HG03469 (cell line): ENCODE results near the gene NFATC2.
"Not testable (repeated sequence)": the region's sequence is repeated elsewhere in the genome, so short reads cannot be mapped to it uniquely, and the experiment has no call there.

Experiments
- ATAC-seq: cut with Tn5 transposase; IDR thresholded peaks from one replicate; pipeline ENCODE4 v1.9.1; 2021; ENCODE audit warnings: mild to moderate bottlenecking, moderate library complexity, moderate number of reproducible peaks; ENCODE audit not compliant: unreplicated experiment

Gene NFATC2

DNA sequence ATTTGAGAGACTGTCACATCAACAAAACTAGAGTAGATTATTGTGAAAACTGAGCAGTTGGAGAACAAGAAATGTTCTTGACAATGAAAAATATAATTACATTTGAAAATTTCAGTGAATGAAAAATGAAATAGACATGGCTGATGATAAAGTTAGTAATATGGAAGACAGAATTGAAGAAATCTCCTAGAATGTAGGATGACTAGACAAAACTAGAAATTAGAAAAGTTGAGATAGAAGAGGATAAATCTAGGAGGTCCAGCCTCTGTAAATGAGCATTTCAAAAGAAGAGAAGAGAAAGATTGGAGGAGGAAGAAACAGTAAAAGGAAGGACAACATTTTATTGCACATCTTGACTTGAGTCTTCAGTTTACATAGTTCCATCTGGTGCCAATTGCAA is 178.7 kb downstream of the NFATC2 start:
- no peak for ATAC-seq

DNA sequence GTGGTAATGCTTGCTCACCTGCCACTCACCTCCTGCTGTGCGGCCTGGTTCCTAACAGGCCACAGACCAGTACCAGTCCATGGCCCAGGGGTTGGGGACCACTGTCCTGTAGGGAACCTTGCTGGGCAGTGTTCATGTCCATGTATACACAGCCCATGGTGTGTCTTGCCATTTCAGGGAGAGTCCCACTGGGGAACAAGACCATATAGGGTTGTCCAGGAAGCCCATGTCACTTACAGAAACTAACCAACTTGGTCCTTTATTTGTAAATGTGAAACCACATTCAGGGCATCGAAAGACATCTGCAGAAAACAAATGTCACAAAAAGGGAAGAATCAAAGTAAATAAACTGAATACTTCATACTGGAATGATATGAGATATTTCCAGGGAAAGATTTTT is 179.1 kb downstream of the NFATC2 start:
- no peak for ATAC-seq

DNA sequence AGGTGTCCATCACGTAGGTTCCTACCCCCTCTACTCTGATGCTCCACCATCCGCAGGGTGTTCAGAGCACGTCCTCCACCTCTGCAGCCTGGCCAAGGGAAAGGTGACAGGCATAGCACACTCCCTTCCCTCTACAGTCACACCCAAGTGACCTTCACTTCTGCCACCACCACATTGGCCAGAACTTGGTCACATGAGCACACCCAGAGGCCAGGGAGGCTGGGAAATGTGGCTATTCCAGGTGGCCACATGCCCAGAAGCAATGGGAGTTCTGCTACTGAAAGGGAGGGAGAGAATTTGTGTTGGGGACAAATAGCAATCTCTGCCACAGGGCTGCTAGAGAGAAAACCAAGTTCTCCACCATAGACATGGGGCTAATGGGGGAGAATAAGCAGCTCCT is 180.3 kb downstream of the NFATC2 start:
- ATAC-seq, result no peak

DNA sequence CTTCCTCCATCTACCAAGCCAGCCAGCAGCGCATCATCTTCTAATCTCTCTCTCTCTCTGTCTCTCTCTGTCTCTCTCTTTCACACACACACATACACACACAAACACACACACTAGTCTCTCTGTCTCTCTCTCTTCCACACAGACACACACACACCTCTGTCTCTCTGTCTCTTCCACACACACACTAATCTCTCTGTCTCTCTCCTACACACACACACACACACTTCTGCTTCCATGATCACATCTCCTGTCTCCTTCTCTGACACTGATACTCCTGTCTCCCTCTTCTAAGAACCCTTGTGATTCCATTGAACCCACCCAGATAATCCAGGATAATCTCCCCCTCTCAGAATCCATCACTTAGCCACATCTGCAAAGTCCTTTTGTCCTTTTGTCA is 181.3 kb downstream of the NFATC2 start:
- ATAC-seq, result no peak

DNA sequence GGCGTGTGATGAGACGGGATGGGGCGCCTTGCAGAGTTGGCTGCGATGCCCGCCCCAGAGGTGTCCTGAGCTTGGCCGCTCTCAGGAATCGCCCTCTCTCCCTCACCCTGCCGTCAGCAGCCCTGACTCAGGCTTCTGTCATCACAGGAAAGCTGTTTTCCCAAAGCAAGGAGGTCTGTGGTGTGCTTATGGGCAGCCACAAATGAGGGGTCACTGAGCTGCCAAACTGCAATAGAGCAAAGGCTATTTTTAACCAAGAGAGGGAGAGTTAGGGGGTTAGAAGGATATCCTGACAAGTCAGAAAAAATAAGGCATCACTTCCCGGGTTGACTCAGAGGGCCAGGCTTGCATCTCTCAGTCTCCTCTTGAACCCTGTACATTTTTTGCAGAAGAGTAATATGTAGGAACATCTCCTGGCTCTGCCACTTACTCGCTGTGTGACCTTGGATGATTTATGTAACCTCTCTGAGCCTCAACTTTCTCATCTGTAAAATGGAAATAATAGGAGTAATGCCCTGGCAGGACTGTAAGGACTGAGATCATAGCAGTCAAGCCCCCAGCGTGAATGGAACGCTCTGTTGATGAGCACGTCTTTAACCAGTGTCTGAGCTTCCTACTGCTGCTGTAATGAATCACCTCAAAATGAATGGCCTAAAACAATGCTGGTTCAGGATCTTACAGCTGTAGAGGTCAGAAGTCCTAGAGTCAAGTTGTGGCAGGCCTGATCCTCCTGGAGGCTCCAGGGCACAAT is 181.9 kb downstream of the NFATC2 start:
- ATAC-seq, result no peak

DNA sequence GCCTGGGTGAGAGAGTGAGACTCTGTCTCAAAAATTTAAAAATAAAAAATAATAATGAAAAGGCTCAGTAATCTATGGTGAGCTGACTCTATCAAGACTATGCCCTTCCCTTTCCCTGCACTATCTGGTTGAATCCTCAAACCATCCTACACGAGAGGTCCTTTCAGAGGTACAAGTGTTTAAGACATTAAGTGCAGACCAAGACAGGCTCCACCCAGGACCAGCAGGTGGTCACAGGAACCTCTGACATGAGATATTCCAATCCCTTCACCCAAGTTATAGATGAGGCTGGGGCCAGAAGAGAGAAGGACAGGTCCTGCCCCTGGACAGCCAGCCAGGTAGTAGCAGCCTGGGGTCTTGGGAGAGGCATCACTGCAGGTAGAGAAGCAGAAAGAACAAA is 182.6 kb downstream of the NFATC2 start:
- no peak for ATAC-seq

DNA sequence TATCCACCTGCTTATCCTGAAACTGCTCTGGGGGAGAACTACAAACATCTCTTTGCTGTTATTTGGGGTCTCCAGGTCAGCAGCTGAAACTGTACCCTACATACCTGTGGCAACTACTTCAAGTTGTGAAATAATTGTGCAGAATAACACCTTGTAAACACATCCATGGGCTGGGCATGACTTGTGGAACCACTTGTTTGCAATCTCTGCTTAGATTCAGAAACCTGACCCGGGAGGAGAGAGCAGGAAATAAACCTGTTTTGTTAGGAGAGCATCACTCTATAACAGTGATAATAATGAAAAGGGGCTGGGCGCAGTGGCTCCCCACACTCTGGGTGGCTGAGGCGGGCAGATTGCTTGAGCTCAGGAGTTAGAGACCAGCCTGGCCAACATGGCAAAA is 183.1 kb downstream of the NFATC2 start:
- no peak for ATAC-seq

DNA sequence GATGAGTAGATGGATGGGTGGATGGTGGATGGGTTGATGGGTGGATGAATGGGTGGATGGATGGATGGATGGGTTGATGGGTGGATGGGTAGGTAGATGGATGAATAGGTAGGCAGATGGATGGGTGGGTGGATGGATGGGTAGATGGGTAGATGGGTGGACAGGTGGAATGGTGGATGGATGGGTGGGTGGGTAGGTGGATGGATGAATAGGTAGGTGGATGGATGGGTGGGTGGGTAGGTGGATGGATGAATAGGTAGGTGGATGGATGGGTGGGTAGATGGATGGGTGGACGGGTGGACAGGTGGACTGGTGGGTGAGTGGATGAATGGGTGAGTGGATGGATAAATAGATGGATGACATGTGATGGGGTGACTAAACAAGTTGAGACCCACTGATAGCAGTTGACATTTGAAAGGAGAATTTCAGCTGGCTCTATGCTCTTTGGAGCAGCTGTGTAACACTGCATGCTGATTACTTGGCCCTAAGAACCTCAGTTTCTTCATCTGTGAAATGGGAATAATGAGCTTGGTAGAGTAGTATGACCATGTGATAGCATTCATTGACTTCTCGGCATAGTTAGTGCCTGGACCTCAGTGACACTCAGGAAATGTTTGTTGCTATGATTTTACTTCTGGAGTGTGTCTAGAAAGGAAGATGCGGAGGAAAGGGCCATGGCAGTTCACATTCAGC is 184.3 kb downstream of the NFATC2 start:
- ATAC-seq, result no peak

DNA sequence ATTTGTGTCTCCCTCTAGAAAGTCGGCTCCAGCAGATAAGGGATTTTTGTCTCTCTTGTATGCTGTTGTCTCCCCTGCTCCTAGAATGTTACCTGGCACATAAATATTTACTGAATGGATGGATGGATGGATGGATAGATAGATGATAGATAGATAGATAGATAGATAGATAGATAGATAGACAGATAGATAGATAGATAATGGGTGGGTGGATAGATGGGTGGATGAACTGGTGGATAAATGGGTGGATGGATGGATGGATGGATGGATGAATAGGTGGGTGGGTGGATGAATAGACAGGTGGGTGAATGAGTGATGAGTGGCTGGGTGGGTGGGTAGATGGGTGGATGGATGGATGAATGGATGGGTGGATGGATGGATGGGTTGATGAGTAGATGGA is 185.0 kb downstream of the NFATC2 start:
- no peak for ATAC-seq

DNA sequence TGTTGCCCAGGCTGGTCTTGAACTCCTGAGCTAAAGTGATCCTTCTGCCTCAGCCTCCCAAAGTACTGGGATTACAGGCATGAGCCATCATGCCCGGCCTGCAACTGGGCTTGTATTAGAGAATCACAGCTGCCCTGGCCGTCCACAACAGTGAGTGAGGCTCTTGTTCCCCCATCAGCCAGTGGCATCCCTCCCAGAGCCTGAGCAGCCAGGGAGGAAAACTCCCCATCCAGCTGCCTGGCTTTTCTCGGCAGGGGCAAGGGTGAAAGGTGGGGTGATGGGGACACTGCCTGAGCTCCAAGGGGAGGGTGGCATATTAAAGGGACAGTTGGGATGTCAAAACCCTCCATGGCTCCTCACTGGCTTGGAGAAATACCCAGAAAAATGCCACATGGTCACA is 185.6 kb downstream of the NFATC2 start:
- no peak for ATAC-seq

DNA sequence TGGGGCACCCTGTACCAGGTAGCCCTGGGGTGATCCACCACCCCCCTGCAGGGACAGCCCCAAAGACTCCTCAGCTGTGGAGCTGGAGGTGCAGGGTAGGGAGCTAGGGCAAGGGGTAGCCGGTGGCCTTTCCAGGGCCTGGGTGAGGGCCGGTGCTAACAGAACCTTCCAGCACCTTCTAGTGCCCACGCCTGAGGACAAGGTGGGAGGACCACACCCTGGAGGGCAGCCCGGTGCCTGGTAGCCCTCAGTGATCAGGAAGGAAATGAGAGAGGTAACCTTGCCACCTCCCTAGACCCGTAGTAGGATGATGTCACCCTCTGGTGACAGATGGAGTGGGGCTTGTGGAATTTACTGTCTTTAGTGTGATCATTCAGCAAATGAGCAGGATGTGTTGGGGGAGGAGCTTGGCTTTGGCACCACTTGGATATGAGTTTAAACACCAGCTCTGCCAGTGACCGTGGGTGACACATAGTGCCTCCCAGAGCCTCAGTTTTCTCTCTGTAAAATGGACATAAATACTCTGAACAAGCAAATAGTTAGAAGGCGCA is 187.7 kb downstream of the NFATC2 start:
- ATAC-seq, result no peak

DNA sequence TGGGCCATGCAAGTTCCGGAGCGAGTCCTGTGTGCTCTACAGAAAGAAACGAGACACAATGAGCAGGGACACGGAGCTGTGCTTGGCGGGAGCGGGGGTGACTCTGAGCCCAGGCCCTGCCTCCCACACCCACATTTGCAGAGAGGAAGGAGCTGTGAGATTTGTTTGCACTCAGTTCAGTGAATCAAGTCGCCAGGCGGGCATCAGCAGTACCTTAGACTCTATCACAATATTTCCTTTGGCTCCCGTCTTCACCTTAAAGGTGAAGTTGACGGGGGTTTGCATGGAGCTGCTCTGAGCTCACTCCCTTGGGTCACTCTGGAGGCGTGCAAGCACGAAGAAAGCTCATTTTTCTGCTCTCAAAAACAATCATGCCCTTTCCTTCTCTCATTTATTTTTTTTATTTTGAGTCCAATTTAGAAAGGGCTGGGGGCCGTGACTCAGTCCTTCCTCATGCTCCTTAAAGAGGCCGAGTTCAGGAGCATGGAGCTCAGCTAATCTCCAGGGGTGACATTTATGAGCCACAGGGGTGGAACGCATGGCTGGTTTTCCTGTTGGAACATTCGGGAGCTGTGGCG is 188.2 kb downstream of the NFATC2 start:
- no peak for ATAC-seq

DNA sequence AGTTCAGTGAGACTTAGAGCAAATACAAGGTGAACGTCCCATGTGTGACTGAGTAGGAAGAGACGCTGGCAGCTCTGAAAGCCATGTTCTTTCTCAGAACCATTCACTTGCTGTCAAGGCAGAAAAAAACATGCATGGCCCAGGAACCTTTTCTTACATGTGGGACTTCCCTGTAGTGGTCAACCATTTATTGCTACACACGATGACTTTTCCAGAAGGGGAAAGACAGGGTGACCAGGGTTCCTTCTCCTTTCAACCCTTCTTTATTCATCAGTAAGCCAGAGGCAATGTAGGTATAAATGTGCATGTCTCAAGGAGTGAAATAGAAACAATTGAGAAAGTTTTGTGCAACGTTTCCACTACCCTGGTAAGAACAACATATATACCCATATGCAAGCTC is 189.0 kb downstream of the NFATC2 start:
- ATAC-seq, result no peak

DNA sequence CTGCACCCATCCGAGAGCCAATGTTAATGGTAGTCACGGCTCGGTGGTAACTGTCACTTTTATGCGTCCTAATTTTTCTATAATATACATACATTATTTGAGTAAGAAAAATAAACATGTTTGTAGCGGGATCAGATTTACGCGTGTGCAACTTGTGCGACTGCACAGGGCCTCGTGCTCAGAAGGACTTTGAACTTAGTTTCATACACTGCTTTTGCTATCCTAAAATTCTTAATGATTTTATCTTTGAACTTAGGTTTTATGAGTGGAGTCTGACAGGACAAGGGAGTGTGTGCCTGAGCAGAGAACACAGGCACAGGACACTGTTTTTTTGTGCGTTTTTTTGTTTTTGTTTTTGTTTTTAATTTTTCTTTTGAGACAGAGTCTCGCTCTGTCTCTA is 189.7 kb downstream of the NFATC2 start:
- no peak for ATAC-seq

DNA sequence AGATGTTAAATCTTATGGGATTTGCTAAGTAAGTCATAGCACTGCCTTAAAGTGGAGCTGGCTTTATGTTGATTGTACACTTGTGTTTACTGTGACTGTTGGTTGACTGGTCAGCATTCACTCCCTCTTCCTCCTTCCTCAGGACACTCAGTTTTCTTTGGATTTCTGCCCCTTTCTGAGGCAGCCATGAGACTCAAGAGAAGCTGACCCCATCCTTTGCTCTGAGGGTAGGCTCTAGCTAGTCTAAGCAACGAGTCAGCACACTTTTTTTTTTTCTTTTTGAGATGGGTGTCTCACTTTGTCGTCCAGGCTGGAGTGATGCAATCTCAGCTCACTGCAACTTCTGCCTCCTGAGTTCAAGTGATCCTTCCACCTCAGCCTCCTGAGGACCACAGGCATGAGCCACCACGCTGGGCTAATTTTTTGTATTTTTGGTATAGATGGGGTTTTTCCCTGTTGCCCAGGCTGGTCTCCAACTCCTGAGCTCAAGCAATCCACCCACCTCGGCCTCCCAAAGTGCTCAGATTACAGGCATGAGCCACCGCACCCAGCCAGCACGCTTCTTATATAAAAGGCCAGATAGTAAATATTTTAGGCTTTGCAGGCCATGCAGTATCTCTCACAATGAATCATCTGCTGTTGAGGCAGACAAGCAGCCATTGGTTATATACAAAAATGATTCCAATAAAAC is 191.4 kb downstream of the NFATC2 start:
- no peak for ATAC-seq

DNA sequence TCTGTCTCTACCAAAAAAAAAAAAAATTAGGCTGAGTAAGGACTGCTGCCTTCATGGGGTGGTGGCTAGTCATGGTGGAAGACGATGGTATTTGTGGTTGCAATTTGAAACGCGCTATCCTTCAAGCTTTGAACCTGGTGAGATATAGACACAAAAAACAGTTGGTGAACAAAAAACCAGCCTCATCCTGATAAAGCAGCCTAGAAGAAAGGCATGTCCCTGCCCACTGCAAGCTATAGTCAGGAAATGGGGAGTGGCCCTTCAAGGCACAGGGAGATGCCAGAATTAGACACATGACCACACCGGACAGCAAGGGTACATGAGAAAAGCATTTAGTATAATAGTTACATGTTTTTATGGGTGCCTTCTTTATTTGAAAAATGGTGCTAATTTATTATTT is 193.6 kb downstream of the NFATC2 start:
- no peak for ATAC-seq

DNA sequence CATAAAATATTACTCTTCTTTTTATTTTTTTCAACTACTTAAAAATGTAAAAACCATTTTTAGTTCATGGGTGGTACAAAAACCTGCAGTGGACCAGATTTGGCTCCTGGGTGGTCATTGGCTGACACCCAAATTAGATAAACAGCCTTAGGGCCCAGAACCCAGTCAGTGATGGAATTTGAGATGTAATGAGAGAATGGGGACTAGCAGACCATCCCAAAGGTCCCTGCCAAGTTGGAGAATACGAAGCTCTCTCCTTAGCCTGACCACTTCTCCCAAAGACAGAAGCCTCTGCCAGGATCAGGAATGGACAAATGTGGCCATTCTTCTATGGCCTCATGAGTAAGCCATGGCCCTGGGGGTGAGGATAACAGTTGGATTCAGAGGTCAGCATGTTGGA is 194.7 kb downstream of the NFATC2 start:
- no peak for ATAC-seq

DNA sequence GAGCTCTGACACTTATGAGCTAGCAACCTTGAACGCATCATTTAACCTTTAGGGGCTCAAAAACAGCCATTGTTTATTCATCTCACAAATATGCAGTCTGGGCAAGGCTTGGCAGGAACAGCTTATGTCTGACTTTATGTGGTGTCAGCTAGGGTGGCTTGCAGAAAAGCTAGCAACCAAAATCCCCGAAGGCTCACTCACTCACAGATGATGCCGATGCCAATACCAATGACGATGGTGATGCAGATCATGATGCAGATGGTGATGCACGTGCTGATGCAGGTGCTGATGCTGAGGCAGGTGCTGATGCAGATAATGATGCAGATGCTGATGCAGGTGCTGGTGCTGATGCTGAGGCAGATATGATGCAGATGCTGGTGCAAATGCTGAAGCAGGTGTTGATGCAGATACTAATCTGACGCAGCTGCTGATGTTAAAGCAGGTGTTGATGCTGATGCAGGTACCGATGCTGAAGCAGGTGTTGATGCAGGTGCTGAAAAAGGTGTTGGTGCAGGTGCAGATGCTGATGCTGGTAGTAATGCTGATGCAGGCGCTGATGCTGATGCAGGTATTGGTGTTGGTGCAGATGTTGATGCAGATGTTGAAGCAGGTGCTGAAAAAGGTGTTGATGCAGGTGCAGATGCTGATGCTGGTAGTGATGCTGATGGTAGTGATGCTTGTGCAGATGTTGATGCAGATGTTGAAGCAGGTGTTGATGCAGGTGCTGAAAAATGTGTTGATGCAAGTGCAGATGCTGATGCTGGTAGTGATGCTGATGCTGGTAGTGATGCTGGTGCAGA is 195.6 kb downstream of the NFATC2 start:
- no peak for ATAC-seq

DNA sequence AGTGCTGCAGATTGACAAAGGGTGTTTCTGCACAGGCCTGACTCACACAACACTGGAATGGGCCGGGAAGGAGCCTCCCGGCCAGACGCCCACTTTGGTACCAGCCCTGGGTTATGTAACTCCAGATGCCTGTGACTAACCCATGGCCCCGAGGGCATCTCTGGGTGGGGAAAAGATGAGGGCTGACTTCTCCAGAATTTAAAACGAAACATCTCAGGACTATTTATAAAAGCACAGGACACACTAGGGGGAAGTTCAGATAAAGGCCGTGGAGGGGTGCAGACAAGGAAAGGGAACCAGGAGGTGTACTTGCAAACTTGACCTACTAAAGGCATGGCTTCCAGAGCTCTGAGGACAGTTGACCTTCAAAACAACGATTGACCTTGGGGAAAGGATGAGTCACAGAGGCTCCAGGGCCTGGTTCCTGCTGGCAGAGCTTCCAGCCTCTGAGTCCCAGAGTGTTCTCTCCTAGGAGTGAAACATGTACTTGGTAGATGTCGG is 196.9 kb downstream of the NFATC2 start:
- no peak for ATAC-seq

DNA sequence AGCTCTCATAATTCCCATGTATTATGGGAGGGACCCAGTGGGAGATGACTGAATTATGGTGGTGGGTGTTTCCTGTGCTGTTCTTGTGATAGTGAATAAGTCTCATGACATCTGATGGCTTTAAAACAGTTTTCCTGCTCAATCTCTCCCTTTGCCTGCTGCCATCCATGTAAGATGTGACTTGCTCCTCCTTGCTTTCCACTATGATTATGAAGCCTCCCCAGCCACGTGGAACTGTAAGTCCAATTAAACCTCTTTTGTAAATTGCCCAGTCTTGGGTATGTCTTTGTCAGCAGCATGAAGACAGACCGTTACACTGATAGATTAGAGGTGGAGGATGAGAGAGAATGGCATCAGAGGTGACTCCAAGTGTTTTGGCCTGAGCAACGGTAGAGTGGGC is 198.7 kb downstream of the NFATC2 start:
- not testable (repeated sequence) for ATAC-seq
